GM12873 (cell line): Measurements from ENCODE around the gene CARD19.

Experiments
- CTCF ChIP-seq: IDR thresholded peaks from 2 replicates; pipeline ENCODE4 v1.5.1; 2012; ENCODE audit warnings: low read depth, mild to moderate bottlenecking, moderate library complexity, low read length, control low read depth; ENCODE audit not compliant: insufficient read depth; ENCODE audit errors: missing control alignments

CARD19 gene

GRCh38 chr9:93059715-93060578 lies 36.1 kb upstream of the CARD19 start:
- no peak for TF ChIP-seq CTCF

GRCh38 chr9:93060746-93061259 lies 35.2 kb upstream of the CARD19 start:
- TF ChIP-seq CTCF, result no peak

GRCh38 chr9:93061260-93061751 lies 34.7 kb upstream of the CARD19 start:
- no peak for TF ChIP-seq CTCF

GRCh38 chr9:93061791-93062763 lies 33.9 kb upstream of the CARD19 start:
- peak; percentile 22 for TF ChIP-seq CTCF

- TF ChIP-seq CTCF, result no peak
Measured at GRCh38 chr9:93064392-93065134, 31.5 kb upstream of the CARD19 start.

GRCh38 chr9:93065135-93065720 lies 30.8 kb upstream of the CARD19 start:
- TF ChIP-seq CTCF, result no peak
